SK-N-MC (cell line): ENCODE results near the gene CAMK2A.

ENCODE experiments used
- DNase-seq: peaks from one replicate; pipeline ENCODE4 v3.0.0-alpha.2; 2011; ENCODE audit warnings: low read depth, low spot score
- H3K27ac ChIP-seq: fragments of 200-600 bp; sonication (generic); 2 replicates; pipeline ENCODE4 v1.5.1; 2016; ENCODE audit warnings: mixed run types
- H3K36me3 ChIP-seq: fragments of 200-600 bp; sonication (generic); 2 replicates; pipeline ENCODE4 v1.6.1; 2017; ENCODE audit warnings: antibody characterized with exemption, low read length, mixed read lengths; ENCODE audit not compliant: insufficient read depth
- H3K4me3 ChIP-seq: fragments of 200-600 bp; sonication (generic); 2 replicates; pipeline ENCODE4 v1.5.1; 2016
- H3K9ac ChIP-seq: fragments of 200-600 bp; sonication (generic); 2 replicates; pipeline ENCODE4 v1.8.0; 2017; ENCODE audit warnings: mixed run types, mixed read lengths; ENCODE audit not compliant: insufficient read length
- H3K9me3 ChIP-seq: fragments of 200-600 bp; sonication (generic); 2 replicates; pipeline ENCODE4 v1.6.1; 2017; ENCODE audit warnings: low read depth, mild to moderate bottlenecking, antibody characterized with exemption, low read length, moderate library complexity, mixed read lengths
- EZH2 ChIP-seq: fragments of 200-600 bp; sonication (generic); IDR thresholded peaks from one replicate; pipeline ENCODE4 v1.6.1; 2017; ENCODE audit warnings: antibody characterized with exemption
- FOXP2 ChIP-seq: optimal IDR thresholded peaks from 2 replicates; pipeline ENCODE3; 2011; ENCODE audit warnings: mild to moderate bottlenecking, moderate library complexity; ENCODE audit not compliant: insufficient read depth; ENCODE audit errors: extremely low read length, control extremely low read depth
- POLR2AphosphoS5 ChIP-seq: IDR thresholded peaks from 2 replicates; pipeline ENCODE4 v1.6.1; 2012; ENCODE audit warnings: mild to moderate bottlenecking, low read depth, low read length, borderline replicate concordance

The CAMK2A gene

GRCh38 chr5:150299571-150300327 lies 10.2 kb upstream of the CAMK2A start:
- no peak for DNase-seq
- TF ChIP-seq FOXP2: no peak
- TF ChIP-seq EZH2: no peak
- no peak for TF ChIP-seq POLR2AphosphoS5
- H3K36me3 ChIP-seq: no peaks in the 10 kb centered on the region
- no peaks in the 10 kb centered on the region for H3K9me3 ChIP-seq
- no peak overlapping the region for H3K4me3 ChIP-seq
- no peak overlapping the region for H3K9ac ChIP-seq
- H3K27ac ChIP-seq: no peak overlapping the region

DNA sequence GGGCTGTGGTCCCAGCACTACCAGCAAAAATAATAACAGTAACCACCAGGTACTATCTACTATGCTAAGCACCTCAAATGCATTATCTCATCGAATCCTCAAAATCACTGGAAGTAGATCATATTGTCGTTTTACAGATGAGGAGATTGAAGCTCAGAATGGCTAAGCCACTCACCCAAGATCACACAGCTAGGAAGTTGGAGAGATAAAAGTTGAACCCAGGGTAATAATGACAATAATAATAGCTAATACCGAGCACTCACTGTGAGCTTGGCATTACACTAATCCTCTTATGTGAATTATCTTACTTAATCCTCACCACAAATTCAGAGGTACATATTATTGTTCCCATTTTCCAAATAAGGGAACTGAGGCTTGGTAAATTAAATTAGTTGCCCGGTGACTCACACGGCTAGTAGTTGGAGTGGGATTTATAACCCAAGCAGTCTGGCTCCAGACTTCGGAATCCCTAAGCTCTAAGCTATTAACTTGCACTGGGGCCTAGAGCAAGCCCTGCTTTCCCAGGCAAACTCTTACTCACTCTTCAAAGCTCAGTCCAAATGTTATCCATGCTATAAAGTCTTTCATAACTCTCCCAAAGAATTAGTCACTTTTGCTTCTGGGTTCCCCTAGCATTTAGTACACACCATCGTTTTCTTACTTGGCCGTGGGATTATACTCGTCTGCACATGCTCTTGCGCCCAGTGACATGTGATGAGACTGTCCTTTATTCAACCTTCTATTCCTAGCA lies 9.3 kb upstream of the CAMK2A start:
- no peak for DNase-seq
- no peak overlapping the region for H3K9ac ChIP-seq
- H3K36me3 ChIP-seq: no peaks in the 10 kb centered on the region
- no peak for TF ChIP-seq EZH2
- TF ChIP-seq POLR2AphosphoS5: no peak
- TF ChIP-seq FOXP2: no peak
- no peak overlapping the region for H3K27ac ChIP-seq
- no peaks in the 10 kb centered on the region for H3K9me3 ChIP-seq
- H3K4me3 ChIP-seq: no peak overlapping the region

- TF ChIP-seq EZH2 (no peak), FOXP2 (no peak), POLR2AphosphoS5 (no peak)
- DNase-seq: no peak
- Histone ChIP-seq H3K9me3 (no peaks in the 10 kb centered on the region), H3K4me3 (no peak overlapping the region), H3K9ac (no peak overlapping the region), H3K27ac (no peak overlapping the region), H3K36me3 (no peaks in the 10 kb centered on the region)
Measured at GRCh38 chr5:150297934-150298595, 8.5 kb upstream of the CAMK2A start.

DNA sequence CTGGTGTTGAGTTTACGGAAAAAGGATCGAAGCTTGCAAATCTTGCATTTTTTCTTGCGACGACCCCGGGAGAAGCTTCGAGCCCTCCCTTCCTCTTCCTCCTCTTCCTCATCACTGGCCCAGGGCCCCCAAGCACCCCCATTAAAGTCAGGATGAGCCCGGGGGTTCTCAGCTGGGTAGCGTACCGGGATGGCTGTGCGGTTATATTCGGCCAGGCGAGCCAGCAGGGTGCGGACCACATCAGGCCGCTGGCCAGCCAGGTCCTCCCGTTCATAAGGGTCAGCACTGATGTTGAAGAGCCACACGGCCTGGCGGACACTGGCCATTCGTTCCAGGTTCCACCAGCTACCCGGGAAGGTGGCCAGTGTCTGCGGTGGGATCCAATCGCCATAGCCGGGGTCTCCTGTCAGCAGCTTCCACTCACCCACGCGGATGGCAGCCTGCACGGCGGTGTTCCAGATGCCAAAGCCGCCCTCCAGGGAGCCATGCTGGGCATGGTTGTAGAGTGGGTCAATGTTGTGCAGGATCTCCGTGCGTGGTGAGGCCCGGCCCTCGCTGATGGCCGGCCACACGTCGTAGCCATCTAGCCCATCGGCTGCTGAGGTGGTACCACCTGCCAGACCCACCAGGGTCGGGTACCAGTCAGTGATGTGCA lies 7.8 kb upstream of the CAMK2A start:
- Histone ChIP-seq H3K4me3 (no peak overlapping the region), H3K9ac (no peak overlapping the region), H3K9me3 (no peaks in the 10 kb centered on the region), H3K36me3 (no peaks in the 10 kb centered on the region), H3K27ac (no peak overlapping the region)
- TF ChIP-seq EZH2 (no peak), POLR2AphosphoS5 (no peak), FOXP2 (no peak)
- no peak for DNase-seq

- H3K4me3 ChIP-seq: no peak overlapping the region
- H3K9me3 ChIP-seq: no peaks in the 10 kb centered on the region
- H3K27ac ChIP-seq: no peak overlapping the region
- no peak for DNase-seq
- no peak overlapping the region for H3K9ac ChIP-seq
- TF ChIP-seq POLR2AphosphoS5 (no peak), EZH2 (no peak), FOXP2 (no peak)
- H3K36me3 ChIP-seq: no peaks in the 10 kb centered on the region
Measured at GRCh38 chr5:150296496-150296895, 6.9 kb upstream of the CAMK2A start.

DNA sequence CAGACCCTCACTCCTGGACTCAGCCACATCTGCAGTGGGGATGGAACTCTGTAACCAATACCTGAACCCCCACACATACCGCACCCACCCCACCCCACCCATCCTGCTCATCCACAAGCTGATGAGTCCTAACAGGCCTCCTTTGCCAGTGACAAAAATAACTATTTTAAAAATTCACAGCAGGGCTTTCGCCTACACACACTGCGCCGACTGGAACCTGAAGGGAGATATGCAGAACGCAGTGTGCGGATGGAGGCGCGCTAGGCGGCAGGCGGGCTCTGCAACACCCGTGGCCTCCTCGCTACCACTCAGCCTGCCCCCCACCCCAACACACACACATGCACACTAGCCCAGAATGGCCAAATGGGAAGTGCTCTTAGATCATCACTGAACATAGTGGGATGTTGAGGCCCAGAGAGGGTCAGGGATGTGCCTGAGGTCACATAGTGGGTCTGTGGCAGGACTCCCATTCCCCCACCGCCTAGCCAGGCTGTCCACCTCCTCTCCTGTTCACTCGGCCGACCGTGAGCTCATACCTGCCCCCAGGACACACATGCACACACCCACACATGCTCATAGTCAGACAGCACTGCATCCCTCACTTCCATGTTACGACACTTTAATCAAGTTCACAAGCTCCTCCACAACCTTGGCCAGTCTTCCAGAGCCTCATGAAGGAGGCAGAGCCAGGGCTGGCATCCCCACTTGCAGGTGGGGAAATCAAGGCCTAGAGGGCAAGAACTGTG lies 6.3 kb upstream of the CAMK2A start:
- DNase-seq: no peak
- TF ChIP-seq POLR2AphosphoS5 (no peak), FOXP2 (no peak), EZH2 (no peak)
- Histone ChIP-seq H3K36me3 (no peaks in the 10 kb centered on the region), H3K4me3 (no peak overlapping the region), H3K9me3 (no peaks in the 10 kb centered on the region), H3K9ac (no peak overlapping the region), H3K27ac (no peak overlapping the region)

DNA sequence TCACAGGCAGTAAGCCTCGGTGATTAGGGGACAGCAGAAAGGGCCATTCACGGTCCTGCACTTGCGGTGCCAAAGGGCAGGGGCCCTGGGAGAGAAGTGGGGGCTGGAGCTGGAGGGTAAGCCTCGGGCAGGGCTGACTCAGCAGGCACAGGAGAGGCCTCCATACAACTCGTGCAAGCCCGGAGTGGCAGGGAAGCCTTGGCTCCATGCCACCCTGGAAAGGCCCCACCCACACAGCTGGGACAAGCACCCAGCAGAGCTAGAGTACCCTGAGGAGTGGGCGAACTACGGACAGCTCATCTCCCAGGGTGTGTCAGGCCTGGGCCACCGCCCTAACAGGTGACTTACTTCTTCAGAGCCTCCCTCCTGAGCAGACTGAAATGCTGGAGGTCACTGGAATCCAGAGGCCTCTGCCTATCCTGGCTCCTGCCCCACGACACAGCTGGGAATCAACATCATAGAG lies 5.6 kb upstream of the CAMK2A start:
- no peaks in the 10 kb centered on the region for H3K9me3 ChIP-seq
- peak overlapping the region; percentile 38; the same call in 1 of the 2 replicates for H3K4me3 ChIP-seq
- DNase-seq: no peak
- H3K27ac ChIP-seq: no peak overlapping the region
- peak overlapping the region; percentile 26 for H3K9ac ChIP-seq
- no peaks in the 10 kb centered on the region for H3K36me3 ChIP-seq
- TF ChIP-seq FOXP2 (no peak), POLR2AphosphoS5 (no peak), EZH2 (no peak)

DNA sequence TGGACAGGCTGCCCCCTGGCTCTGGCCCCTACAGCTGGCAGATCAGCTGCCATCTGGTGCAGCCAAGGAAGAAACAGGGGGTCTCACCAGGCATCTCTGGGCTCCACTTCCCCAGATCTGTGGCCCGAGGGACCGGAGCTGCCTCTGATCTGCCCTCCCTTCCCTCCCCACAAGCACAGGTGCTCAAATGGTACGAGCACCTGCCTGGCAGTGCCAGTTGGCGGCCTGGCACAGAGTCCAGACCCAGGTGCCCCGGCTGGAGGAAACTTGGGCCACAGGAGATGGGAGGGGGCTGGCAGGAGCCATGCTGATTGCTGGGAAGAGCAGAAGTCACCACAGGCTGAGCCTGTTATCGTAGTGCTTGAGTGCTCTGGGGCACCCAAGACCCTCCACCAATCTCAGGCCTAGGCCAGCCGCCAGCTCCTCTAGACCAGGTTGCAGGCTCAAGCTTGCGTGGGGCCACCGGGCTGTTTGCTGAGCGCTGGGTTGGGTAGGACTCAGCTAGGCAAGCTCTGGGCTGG lies 5.0 kb upstream of the CAMK2A start:
- H3K36me3 ChIP-seq: no peaks in the 10 kb centered on the region
- DNase-seq: no peak
- no peak overlapping the region for H3K27ac ChIP-seq
- H3K9ac ChIP-seq: peak overlapping the region; percentile 26
- H3K4me3 ChIP-seq: peak overlapping the region; percentile 38; the same call in 1 of the 2 replicates
- TF ChIP-seq POLR2AphosphoS5 (no peak), FOXP2 (no peak), EZH2 (no peak)
- H3K9me3 ChIP-seq: no peaks in the 10 kb centered on the region
